NCI-H2227 (cell line): ENCODE results near the gene ARMC3.
"Not testable (repeated sequence)": the region's sequence is repeated elsewhere in the genome, so short reads cannot be mapped to it uniquely, and the experiment has no call there.

Source experiments
- DNase-seq: peaks from one replicate; lab custom pipeline; 2025; ENCODE audit not compliant: unreplicated experiment; lab: John Stamatoyannopoulos, UW

Gene ARMC3

DNA sequence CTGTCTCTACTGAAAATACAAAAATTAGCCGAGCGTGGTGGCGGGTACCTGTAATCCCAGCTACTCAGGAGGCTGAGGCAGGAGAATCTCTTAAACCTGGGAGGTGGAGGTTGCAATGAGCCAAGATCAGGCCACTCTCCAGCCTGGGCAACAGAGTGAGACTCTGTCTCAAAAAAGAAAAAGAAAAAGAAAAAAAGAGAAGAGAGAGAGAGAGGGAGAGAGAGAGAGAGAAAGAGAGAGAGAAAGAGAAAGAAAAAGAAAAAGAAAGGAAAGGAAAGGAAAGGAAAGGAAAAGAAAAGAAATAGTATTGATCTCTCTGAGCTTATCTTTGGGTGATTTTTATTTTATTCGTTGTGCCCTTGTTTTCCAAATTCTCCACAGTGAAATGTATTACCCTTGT, 1.2 kb downstream of the ARMC3 start:
- not testable (repeated sequence) for DNase-seq

- DNase-seq: no peak
Observed at GRCh38 chr10:22931948-22932347, 4.1 kb downstream of the ARMC3 start.

GRCh38 chr10:22932626-22933370, 4.9 kb downstream of the ARMC3 start:
- DNase-seq: no peak

DNA sequence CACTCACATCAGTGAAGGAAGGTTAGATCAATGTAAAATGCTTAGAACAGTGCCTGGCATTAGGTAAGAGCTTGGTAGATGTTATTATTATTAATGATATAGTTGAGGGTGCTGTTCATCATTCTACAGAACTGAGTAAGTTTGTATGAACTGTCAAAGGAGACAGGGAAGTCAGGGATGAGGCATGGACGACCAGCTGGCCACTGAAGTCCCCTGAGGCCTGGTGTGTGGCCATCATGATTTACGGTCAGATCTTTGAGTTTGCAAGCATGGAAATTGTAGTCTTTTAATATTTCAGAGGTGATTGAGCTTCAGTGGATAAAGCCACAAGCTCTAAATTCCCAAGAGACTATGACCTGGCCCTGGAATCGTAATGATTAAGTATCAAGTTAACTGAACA, 6.9 kb downstream of the ARMC3 start:
- no peak for DNase-seq

DNA sequence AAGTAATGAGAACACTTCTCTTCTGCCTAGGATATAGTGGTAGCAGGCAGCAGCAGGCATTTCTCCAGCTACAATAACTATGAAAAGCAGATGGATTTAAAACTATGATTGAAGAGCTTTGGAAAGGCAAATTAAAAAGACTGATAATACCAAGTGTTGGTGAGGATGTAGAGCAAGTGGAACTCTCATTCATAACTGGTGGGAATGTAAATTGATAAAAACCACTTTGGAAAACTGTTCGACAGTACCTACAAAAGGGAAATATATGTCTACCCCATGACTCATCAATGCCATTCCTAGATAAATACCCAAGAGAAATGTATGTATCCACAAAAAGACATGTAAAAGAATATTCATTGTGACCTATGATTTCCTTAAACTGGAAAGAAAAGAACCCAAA, 14.6 kb downstream of the ARMC3 start:
- DNase-seq: no peak

GRCh38 chr10:22945934-22946673, 18.3 kb downstream of the ARMC3 start:
- DNase-seq: no peak

- no peak for DNase-seq
Observed at GRCh38 chr10:22954970-22955369, 27.1 kb downstream of the ARMC3 start.

DNA sequence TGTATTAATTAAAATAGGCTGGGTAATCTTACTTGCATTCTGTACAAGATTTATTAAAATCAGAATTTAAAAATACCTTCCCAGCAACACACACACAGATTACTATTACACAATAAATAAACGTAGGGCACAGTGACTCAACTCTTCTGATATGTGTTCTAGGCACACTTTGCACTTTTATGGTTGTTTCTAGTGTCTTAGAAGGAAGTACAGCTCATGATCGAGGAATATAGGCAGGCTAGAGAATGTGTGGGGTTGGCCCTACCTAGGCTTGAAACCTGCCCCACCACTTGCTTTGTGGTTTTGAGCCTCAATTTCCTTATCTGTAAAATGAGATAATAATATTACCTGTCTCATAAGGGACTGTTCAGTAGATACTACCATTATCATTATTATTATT, 30.5 kb downstream of the ARMC3 start:
- DNase-seq: no peak

DNA sequence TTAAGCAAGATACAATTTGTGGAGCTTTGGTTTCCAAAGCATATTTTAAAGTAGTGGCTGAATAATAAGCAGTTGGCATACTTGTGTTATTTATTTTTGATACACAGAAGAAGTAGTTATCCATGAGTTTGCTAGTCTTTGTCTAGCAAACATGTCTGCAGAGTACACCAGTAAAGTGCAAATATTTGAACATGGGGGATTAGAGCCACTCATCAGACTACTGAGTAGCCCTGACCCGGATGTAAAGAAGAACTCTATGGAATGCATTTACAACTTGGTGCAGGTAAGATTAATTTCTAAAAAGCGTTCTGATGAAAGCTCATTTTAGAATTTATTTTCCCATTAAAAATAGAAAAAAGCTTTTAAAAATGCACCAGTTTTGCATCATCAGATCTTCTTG, 31.4 kb downstream of the ARMC3 start:
- no peak for DNase-seq

GRCh38 chr10:22959950-22960349, 32.1 kb downstream of the ARMC3 start:
- no peak for DNase-seq

- DNase-seq: no peak
Observed at GRCh38 chr10:22962817-22963216, 35.0 kb downstream of the ARMC3 start.

DNA sequence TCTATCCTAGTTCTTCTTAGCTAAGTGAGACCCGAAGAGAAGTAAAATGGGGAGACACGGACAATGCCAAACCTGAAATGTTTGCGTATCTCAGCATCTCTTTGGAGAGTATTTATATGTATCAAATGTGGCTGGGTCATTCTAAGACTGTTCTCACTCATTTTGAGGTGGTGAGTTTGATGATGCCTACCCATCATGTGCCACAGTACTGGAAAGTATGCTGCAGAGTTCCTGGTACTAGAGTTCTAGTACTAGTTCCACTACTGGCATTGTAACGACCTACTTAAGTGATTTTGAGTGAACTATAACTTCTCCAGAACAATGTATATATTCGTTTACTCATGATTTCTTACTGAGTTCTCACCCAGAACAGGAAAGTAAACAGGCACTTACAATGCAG, 41.9 kb downstream of the ARMC3 start:
- no peak for DNase-seq

- DNase-seq: no peak
Observed at GRCh38 chr10:22976534-22976933, 48.7 kb downstream of the ARMC3 start.

DNA sequence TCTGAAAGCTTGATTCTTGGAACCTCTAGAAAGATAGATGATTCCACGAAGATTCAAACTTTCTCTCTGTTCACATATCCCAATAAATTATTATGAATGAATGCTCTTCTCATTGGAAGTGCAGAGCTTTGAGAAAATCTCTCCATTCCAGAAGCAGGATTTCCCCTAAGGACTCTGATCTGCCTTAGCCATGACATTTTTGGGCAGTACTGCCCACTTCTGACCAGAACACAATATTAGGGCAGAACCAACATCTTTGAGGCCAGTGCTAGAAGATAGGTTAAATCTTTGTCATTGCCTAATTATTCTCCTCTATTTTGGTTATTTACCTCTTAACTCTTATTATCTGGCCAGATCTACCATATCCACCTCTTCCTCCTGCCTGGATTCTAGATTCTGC, 49.9 kb downstream of the ARMC3 start:
- no peak for DNase-seq

- no peak for DNase-seq
Observed at GRCh38 chr10:22978287-22978686, 50.4 kb downstream of the ARMC3 start.

GRCh38 chr10:22978918-22979317, 51.1 kb downstream of the ARMC3 start:
- no peak for DNase-seq

- DNase-seq: no peak
Observed at GRCh38 chr10:22980822-22981221, 53.0 kb downstream of the ARMC3 start.

GRCh38 chr10:22984066-22984465, 56.2 kb downstream of the ARMC3 start:
- no peak for DNase-seq

GRCh38 chr10:22986771-22987542, 59.1 kb downstream of the ARMC3 start:
- no peak for DNase-seq

DNA sequence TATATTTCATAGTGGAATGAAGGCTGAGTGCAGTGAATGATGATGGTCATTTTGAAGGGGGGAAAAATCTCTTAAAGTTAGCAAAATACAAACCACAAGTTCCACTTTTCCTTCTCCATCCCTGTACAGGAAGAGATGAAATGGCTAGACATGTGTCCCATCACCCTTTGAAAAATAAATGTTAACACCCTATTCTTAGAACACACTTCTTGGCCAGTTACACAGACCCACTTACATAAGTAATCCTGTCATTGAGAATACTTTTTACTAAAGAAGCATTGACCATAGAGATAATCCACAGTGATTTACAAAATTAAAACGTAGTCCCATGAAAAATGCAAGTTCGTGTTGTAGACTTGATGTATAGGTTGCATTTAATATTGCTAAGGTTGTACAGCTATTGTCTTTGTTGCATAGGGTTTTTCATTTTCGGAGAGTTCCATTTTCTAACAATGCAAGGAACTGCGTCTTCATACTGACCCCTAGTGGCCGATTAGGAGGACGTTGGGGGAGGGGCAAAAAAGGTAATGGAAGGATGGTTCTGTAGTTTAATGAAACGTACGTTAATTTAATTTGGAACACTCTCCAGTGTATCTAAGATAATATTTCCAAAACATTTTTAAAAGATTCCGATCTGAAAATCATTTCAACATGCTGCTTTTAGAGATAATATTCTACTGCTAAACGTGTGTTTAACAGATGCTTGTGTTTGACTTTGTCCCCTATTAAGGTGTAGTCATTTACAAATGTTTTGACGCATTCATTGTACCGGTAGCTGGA, 60.9 kb downstream of the ARMC3 start:
- DNase-seq: peak; percentile 68

DNA sequence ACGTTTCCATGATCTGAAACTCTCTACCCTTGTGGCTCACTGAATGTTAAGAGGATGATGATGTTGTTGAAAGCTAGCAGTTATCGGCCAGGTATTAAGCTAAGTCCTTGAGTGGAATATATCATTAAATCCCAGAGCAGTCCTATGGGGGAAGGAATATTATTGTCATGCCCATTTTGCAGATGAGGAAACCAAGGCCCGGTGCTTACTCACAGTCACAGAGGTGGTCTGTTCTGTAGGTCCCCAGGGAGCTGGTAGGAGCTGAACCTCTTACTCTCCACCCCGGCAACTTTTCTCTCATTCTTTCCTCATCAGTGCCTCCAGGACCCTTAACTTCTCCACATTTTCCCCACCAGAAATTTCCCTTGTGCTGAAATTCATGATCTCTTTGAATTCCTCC, 62.6 kb downstream of the ARMC3 start:
- no peak for DNase-seq
